GM18907 (cell line): ENCODE measurements around the gene EHD2.
"Not testable (repeated sequence)": the region's sequence is repeated elsewhere in the genome, so short reads cannot be mapped to it uniquely, and the experiment has no call there.

ENCODE experiments used
- ATAC-seq: cut with Tn5 transposase; IDR thresholded peaks from one replicate; pipeline ENCODE4 v1.9.1; 2021; ENCODE audit warnings: mild to moderate bottlenecking, moderate library complexity; ENCODE audit not compliant: unreplicated experiment

EHD2 gene

GRCh38 chr19:47765523-47766358 is 52.5 kb downstream of the EHD2 start:
- no peak for ATAC-seq

GRCh38 chr19:47766359-47766620 is 53.1 kb downstream of the EHD2 start:
- ATAC-seq, result no peak

- ATAC-seq, result no peak
These were observed 53.4 kb downstream of the EHD2 start for GRCh38 chr19:47766670-47767069.

- ATAC-seq, result no peak
These were observed 54.1 kb downstream of the EHD2 start for GRCh38 chr19:47767349-47767748.

- no peak for ATAC-seq
These were observed 55.4 kb downstream of the EHD2 start for GRCh38 chr19:47768604-47769003.

- no peak for ATAC-seq
These were observed 56.3 kb downstream of the EHD2 start for GRCh38 chr19:47769534-47769933.

GRCh38 chr19:47771291-47771690 is 58.1 kb downstream of the EHD2 start:
- not testable (repeated sequence) for ATAC-seq

GRCh38 chr19:47776568-47776967 is 63.3 kb downstream of the EHD2 start:
- ATAC-seq, result no peak

GRCh38 chr19:47777245-47778048 is 64.2 kb downstream of the EHD2 start:
- not testable (repeated sequence) for ATAC-seq

- peak; percentile 84 for ATAC-seq
These were observed 65.1 kb downstream of the EHD2 start, which contains the start of gene SELENOW for GRCh38 chr19:47778049-47778953. Gene SELENOW, plus strand, starts transcription at chr19:47778703. Its CDS starts 83 bp downstream, at chr19:47778786.

- no peak for ATAC-seq
These were observed 65.7 kb downstream of the EHD2 start for GRCh38 chr19:47778954-47779351.

GRCh38 chr19:47779524-47780214 is 66.4 kb downstream of the EHD2 start:
- ATAC-seq, result no peak

GRCh38 chr19:47780215-47780551 is 67.0 kb downstream of the EHD2 start:
- ATAC-seq, result no peak

- ATAC-seq, result no peak
These were observed 68.5 kb downstream of the EHD2 start for GRCh38 chr19:47781590-47782262.

- no peak for ATAC-seq
These were observed 73.3 kb downstream of the EHD2 start for GRCh38 chr19:47786566-47786965.

GRCh38 chr19:47787307-47787706 is 74.1 kb downstream of the EHD2 start:
- not testable (repeated sequence) for ATAC-seq

- ATAC-seq, result not testable (repeated sequence)
These were observed 76.6 kb downstream of the EHD2 start for GRCh38 chr19:47789811-47790210.

GRCh38 chr19:47790398-47790814 is 77.2 kb downstream of the EHD2 start:
- no peak for ATAC-seq

GRCh38 chr19:47792616-47793015 is 79.4 kb downstream of the EHD2 start:
- no peak for ATAC-seq
